Measurements from ENCODE around the gene NCOA3.
A peak's percentile ranks its signal among the peaks of the same experiment; 100 is the strongest.

Gene NCOA3

GRCh38 chr20:47668313-47669151 lies 166.8 kb downstream of the NCOA3 start:
- no peak for DNase-seq

DNA sequence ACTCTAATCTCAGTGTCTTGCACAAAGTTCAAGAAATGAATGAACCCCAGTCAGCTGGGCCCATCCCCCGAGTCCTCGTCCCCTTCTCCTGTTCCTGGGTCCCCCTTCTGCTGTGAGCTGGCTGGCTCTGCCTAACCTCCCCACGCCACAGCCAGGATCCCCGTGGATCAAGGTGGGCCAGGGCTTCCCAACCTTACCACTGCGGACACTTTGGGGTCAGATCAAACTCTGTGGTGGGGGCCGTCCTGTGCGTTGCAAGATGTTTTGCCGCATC lies 167.4 kb downstream of the NCOA3 start:
- no peak for DNase-seq

GRCh38 chr20:47669489-47669888 lies 167.8 kb downstream of the NCOA3 start:
- DNase-seq, result no peak

DNA sequence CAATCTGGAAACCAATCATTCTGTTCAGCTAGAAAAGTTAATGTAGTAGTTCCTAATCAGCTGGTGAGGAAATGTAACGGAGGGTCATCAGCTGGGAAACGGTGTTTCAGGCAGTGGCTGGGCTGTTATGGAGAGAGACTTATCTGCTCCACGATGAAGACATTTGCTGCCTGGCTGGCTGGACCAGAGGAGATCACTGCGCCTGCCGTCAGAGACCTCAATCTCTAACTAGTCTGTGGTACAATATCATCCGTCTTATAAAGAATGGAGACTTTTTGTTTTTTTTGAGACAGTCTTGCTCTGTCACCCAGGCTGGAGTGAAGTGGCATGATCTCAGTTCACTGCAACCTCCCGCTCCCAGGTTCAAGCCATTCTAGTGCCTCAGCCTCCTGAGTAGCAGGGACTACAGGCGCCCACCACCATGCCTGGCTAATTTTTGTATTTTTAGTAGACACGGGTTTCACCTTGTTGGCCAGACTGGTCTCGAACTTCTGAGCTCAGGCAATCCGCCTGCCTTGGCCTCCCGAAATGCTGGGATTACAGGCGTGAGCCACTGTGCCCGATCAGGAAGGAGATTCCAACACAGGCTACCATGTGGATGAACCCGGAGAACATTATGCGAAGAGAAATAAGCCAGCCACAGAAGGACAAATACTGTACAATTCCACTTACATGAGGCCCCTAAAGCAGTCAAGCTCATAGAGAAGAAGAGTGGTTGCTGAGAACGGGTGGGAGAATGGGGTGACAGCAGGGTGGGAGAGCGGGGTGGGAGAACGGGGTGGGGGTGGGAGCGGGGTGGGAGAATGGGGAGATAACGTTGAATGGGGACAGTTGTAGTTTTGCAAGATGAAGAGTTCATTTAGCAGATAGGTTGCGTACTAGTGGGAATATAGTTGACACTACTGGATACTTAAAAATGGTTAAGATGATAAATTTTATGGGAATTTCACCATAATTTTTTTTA lies 168.5 kb downstream of the NCOA3 start:
- DNase-seq, result no peak

DNA sequence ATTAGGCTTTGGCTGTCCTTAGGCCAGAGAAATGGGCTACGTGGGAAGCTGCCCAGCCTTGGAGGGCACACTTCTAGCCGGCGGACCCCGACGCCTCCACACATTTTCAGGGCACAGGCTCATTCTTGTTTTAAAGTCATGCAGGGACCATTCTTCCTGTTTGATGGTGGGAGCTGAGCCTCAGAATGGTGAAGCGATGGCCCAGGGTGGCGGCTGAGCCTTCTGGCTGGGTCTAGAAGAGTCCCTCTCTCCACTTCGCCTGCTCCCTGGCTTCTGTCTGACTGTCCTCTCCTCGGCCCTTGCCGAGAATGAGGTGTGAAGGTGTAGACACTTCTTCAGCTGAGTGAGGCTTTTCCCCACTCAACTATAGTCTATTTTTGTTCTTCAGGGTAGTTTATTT lies 169.2 kb downstream of the NCOA3 start:
- no peak for DNase-seq

GRCh38 chr20:47672166-47672565 lies 170.5 kb downstream of the NCOA3 start:
- no peak for DNase-seq

DNA sequence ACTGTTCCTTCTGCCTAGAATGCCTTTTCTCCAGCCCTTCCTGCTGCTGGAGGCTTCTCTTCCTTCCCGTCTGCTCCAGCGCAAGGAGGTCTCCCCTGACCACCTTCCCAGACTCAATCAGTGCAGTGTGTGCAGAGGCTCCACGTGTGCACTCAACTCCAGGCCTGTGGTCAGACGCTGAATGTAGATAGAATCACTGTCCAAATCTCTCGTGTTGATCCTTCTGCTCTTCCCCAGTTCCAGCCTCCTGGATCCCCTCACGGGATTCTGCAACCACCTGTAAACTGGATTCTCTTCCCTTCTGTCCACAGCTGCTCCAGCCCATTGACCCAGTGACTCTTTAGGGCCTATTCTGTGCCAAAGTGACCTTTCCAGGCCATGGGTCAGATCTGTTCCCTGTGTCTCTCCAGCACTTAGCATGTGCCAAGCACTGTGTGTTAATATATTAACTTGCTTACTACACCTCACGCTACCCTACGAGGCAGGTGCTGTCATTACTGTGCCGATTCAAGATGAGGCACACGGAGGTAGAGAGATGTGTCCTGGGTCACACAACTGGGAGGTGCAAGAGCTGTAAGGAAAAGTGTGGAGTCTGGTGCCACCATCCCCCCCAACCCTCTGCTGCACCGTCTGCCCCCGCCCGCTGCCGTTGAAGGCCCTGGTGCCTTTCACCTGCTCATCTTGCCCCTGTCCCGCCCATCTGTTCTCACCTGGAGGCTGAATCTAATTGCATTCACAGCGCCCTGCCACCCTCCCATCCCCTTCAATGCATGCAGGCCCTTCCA lies 171.4 kb downstream of the NCOA3 start:
- no peak for DNase-seq

DNA sequence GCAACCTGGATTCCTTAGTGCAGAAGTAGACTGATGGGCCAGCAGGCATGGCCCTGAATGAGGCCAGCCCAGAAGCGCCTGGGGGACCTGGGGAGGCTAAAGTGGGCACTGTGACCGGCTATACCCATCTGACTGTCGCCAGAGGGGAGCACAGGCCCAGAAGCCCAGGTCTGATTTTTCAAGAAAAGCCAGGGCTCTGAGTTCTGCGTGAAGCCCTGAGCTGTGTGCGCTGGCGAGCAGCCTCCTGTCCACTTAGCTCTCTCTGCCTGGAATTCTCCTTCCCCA lies 171.9 kb downstream of the NCOA3 start:
- DNase-seq, result no peak

DNA sequence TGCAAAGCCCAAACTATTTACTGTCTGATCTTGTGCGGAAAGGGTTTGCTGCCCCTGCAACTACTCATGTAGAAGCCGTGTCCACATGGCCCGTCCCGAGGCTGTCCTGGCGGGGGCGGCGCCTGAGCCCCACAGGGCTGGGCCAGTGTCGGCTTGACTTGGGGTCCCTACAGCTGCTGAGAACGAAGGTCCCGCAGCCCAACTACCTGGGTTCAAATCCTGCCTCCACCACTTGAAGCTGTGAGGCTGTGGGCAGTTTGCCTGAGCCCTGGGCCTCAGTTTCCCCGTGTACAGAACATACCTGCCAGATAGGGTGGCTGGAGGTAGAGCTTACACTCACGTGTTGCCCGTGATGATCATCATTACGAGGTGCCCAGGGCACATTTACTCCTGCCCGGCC lies 172.5 kb downstream of the NCOA3 start:
- DNase-seq, result no peak

DNA sequence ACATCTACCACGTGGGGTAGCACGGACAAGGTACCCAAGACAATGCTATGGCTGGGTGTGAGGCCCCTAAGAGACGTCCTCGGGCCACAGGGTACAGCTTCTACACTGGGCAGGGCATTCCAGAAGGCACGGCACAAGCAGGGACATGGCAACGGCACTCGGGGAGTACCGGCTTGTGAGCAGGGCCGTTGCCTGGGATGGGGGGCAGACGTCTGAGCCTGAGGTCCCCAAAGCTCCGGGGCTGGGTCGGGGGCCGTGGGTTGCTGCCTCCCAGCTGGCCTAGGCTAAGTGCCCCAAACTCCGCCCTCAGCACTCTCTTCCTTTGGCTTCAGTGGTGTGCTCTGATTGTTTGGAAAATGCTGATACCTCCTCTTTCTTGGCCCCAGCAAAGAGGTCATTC lies 173.0 kb downstream of the NCOA3 start:
- DNase-seq, result no peak

DNA sequence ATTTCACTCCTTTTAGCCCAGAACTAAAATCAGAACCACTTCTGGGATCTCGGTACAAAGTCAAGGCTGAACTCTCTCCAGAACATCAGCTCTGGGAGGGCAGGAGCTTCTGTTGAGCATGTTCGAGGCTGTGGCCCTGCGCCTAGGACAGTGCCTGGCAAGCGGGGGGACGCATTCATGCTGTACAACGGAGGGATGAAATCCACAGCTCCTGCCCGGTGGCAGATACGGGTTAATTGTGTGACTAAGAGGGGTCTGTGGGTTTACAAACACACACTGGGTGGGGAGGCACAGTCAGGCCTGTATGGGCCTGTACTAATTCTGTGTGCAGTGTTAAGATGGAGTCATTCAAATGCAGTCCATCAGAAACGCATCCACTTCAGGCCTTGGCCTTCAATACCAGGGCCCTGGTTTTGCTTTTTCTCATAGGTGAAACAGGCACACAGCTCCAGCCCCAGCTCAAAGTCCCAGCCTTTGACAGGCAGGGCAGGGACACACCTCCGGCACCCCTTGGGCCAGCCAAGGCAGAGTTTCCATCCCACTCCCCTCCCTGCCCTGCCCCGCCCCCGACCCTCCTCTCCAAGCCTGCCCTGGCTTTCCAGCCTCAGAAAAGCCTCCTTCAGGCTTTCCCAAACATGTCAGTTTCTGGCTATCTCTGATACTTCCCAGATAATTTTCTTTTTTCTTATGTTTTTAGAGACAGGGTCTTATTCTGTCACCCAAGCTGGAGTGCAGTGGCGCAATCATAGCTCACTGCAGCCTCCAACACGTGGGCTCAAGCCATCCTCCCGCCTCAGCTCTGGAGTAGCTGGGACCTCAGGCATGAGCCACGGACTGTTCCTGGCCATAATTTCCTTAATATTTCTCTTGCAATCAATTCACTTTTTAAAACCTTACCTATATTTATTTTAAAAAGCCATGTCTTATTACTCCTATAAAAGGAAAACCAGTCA lies 173.8 kb downstream of the NCOA3 start:
- DNase-seq, result no peak

GRCh38 chr20:47676219-47676721 lies 174.6 kb downstream of the NCOA3 start:
- DNase-seq, result no peak

GRCh38 chr20:47676912-47677634 lies 175.4 kb downstream of the NCOA3 start:
- peak in 1 of 5 experiments; percentile 67 for DNase-seq

GRCh38 chr20:47677635-47678453 lies 176.2 kb downstream of the NCOA3 start:
- DNase-seq, result peak in 4 of 5 experiments; percentile 11 to 61 (median 39)

- DNase-seq, result no peak
These were observed 176.8 kb downstream of the NCOA3 start for GRCh38 chr20:47678536-47678935.

- DNase-seq, result no peak
These were observed 177.8 kb downstream of the NCOA3 start for GRCh38 chr20:47679462-47679861.

- no peak for DNase-seq
These were observed 179.3 kb downstream of the NCOA3 start for GRCh38 chr20:47680804-47681529.

DNA sequence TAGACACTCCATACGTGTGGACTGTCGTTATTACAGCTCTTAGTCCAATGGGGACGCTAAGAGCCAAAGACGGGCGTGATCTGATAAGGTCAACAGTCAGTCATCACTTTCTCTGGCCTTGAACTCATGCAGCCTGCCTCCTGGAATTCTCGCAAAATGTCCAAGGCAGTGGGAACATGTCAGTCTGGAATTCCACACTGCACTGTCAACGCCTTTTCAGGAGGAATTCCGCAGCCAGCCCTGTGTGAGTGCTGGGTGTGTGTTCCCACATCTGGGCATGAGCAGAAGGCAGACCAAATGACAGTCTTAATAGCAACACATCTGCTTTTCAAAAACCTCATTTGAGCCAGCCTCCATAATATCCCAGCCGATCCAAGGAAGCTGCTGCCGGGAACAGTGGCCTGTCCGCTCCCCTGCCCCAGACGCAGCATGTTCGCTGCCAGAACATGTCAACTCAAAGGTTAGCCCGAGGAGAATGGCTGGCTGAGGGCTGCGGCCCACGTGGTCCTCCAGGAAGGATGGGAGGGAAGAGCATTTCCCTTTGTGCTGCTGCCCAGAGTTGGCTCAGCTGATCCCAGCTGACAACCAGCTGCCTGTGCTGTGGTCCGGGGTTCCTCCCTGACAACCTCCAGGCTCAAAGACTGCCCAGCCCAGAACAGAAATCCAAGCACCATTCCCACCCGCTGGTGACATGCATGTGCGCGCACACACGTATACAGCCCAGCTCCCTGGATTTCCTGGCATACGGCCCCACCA lies 180.5 kb downstream of the NCOA3 start:
- DNase-seq, result no peak

DNA sequence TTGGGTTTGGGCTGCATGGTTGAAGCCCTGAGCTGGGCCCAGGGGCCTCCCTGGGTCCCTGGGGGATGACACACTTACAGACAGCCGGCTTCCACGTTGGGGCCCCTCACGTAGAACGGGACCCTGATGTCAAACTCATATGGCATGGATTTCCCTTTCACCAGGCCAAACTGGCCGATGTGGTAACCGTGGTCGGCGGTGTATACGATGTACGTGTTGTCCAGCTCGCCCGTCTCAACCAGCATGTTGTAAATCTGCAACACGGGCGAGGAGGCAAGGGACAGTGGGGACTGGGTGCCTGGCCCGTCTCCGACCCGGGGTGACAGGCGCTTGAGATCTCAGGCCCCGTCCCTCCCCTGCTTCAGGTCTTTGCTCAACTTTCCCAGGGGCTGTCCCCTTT lies 181.2 kb downstream of the NCOA3 start:
- no peak for DNase-seq
